ENCODE measurements around the gene AVEN. TPM values are rescaled to one million over a fixed set of nuclear protein-coding genes. Genes with fewer than 3 reads are reported as not detected.

Gene AVEN
- total RNA-seq, 3 donors from 2014 or later (not counting 1 experiment from before 2014, with no cell fraction given), result 9.8 to 11.8 (median 9.9) TPM

DNA sequence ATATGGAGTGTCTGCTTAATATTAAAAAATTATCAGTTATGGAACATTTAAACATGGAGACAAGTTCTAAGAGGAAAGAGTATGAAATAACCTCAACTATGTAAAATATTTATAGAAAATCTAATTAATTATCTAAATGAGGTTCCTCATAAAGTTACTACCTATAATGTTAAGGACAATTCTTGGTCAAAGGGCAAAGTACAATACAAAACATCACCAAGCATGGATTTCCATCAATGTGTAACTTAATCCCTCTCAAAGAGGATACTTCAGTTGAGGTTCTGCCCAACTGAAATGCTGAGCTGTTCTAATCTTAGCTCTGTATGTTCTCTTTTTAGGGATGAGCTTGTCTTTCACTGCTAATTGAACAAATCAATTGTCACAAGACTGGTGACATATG is 126.7 kb downstream of the AVEN start:
- H3K36me3 ChIP-seq (ENCODE audit: control insufficient read depth, insufficient read depth, low read length), result no peaks in the 10 kb centered on the region
- H3K4me1 Mint-ChIP-seq, result peaks cover 9 to 17% of the 10 kb centered on the region in 2 donors
- TF ChIP-seq, protein P1, sequence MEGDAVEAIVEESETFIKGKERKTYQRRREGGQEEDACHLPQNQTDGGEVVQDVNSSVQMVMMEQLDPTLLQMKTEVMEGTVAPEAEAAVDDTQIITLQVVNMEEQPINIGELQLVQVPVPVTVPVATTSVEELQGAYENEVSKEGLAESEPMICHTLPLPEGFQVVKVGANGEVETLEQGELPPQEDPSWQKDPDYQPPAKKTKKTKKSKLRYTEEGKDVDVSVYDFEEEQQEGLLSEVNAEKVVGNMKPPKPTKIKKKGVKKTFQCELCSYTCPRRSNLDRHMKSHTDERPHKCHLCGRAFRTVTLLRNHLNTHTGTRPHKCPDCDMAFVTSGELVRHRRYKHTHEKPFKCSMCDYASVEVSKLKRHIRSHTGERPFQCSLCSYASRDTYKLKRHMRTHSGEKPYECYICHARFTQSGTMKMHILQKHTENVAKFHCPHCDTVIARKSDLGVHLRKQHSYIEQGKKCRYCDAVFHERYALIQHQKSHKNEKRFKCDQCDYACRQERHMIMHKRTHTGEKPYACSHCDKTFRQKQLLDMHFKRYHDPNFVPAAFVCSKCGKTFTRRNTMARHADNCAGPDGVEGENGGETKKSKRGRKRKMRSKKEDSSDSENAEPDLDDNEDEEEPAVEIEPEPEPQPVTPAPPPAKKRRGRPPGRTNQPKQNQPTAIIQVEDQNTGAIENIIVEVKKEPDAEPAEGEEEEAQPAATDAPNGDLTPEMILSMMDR (IDR thresholded peaks at IDR 0.05), result no peak
- no peak overlapping the region for H3K27ac ChIP-seq (ENCODE audit: low read length)
- DNase-seq, result no peak
- H3K27ac Mint-ChIP-seq, result no peak overlapping the region
- H3K36me3 Mint-ChIP-seq, result no peaks in the 10 kb centered on the region
- ATAC-seq, result no peak
- no peaks in the 10 kb centered on the region for H3K4me1 ChIP-seq (ENCODE audit: control insufficient read depth, insufficient read depth, low read length)
- H3K27me3 Mint-ChIP-seq (ENCODE audit: low read depth in 2 of 2), result no peaks in the 10 kb centered on the region
- no peaks in the 10 kb centered on the region for H3K9me3 Mint-ChIP-seq
- intact Hi-C loops (cut with micrococcal nuclease), result no loop called here
- H3K9me3 ChIP-seq (ENCODE audit: control insufficient read depth, insufficient read depth, low read length), result no peaks in the 10 kb centered on the region
- no peak overlapping the region for H3K4me3 ChIP-seq (ENCODE audit: low read length)
- no peaks in the 10 kb centered on the region for H3K27me3 ChIP-seq (ENCODE audit: control insufficient read depth, insufficient read depth, low read length)
- no peak overlapping the region for H3K4me3 Mint-ChIP-seq

DNA sequence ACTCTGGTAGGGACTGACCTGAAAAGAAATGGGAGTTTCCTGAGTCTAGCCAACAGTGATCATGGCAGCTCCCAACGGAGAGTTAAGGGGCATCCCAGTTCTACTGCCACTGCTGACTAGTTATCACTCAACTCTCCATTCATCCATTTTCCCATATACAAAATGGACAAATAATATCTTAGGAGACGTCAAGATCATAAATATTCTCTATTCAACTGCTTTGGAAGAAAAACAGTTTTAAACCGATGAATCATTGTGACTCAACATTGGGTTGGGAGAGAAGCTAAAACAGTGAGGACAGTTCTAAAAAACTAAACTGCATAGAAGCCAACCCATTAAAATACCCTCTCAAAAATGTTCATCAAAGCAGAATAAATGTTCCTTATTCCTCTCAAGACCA is 128.3 kb downstream of the AVEN start:
- Histone ChIP-seq H3K4me3 (ENCODE audit: low read length) (no peak overlapping the region), H3K27me3 (ENCODE audit: control insufficient read depth, insufficient read depth, low read length) (no peaks in the 10 kb centered on the region), H3K9me3 (ENCODE audit: control insufficient read depth, insufficient read depth, low read length) (no peaks in the 10 kb centered on the region), H3K36me3 (ENCODE audit: control insufficient read depth, insufficient read depth, low read length) (no peaks in the 10 kb centered on the region), H3K27ac (ENCODE audit: low read length) (no peak overlapping the region), H3K4me1 (ENCODE audit: control insufficient read depth, insufficient read depth, low read length) (no peaks in the 10 kb centered on the region)
- peaks cover 9 to 17% of the 10 kb centered on the region in 2 donors for H3K4me1 Mint-ChIP-seq
- intact Hi-C loops (cut with micrococcal nuclease), result no loop called here
- H3K36me3 Mint-ChIP-seq, result no peaks in the 10 kb centered on the region
- no peak overlapping the region for H3K4me3 Mint-ChIP-seq
- H3K27ac Mint-ChIP-seq, result no peak overlapping the region
- no peak for ATAC-seq
- TF ChIP-seq, protein P1 (IDR thresholded peaks at IDR 0.05), result no peak
- no peaks in the 10 kb centered on the region for H3K9me3 Mint-ChIP-seq
- WGBS (ENCODE audit: insufficient coverage), result 89% methylated on average over 3 of the region's 3 CpGs
- H3K27me3 Mint-ChIP-seq (ENCODE audit: low read depth in 2 of 2), result no peaks in the 10 kb centered on the region
- DNase-seq, result no peak

DNA sequence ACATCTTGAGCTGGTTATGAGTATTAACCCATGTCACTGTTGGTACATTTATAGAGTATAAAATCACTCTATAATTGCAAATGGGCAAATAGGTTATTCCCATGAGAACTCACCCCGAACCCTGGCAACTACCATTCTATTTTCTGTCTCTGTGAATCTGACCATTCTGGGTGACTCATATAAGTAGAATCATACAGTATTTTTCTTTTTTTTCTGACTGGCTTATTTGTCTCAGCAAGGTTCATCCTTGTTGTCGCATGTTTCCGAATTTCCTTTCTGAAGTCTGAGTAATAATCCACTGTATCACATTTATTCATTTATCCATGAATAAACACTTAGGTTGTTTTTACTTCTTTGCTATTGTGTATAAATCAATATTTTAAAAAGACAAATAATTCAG is 130.6 kb downstream of the AVEN start:
- intact Hi-C loops (cut with micrococcal nuclease), result no loop called here
- 86% methylated on average over 1 of the region's 3 CpGs for WGBS (ENCODE audit: insufficient coverage)
- no peaks in the 10 kb centered on the region for H3K27me3 ChIP-seq (ENCODE audit: control insufficient read depth, insufficient read depth, low read length)

DNA sequence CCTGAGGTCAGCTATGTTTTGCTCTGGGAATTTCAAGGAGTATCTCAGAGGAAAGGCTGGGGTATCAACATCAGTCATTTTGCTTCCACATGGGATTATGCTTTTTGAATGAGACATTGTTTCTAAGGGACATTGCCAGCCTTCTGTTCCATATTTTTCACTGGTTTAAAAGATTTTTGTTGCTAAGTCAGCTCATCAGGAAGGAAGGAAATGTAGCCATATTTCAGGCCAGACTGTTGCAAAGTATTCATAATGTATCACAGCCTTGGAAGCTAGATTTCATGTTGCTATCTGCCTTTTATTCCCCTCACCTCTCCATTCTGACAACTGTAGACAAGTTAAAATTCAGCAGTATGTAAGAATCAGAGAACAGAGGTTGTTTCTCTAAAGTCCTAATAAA is 131.7 kb downstream of the AVEN start:
- H3K27ac ChIP-seq (ENCODE audit: low read length), result no peak overlapping the region
- no peak overlapping the region for H3K27ac Mint-ChIP-seq
- DNase-seq (no peak), ATAC-seq (no peak)
- no peaks in the 10 kb centered on the region for H3K4me1 ChIP-seq (ENCODE audit: control insufficient read depth, insufficient read depth, low read length)
- H3K9me3 Mint-ChIP-seq, result no peaks in the 10 kb centered on the region
- H3K4me3 Mint-ChIP-seq, result no peak overlapping the region
- no peaks in the 10 kb centered on the region for H3K36me3 ChIP-seq (ENCODE audit: control insufficient read depth, insufficient read depth, low read length)
- H3K9me3 ChIP-seq (ENCODE audit: control insufficient read depth, insufficient read depth, low read length), result no peaks in the 10 kb centered on the region
- H3K4me3 ChIP-seq (ENCODE audit: low read length), result no peak overlapping the region
- no peaks in the 10 kb centered on the region for H3K27me3 ChIP-seq (ENCODE audit: control insufficient read depth, insufficient read depth, low read length)
- TF ChIP-seq, protein P1 (IDR thresholded peaks at IDR 0.05), result no peak
- peaks cover 9 to 16% of the 10 kb centered on the region in 2 donors for H3K4me1 Mint-ChIP-seq
- no peaks in the 10 kb centered on the region for H3K36me3 Mint-ChIP-seq
- no peaks in the 10 kb centered on the region for H3K27me3 Mint-ChIP-seq (ENCODE audit: low read depth in 2 of 2)
- intact Hi-C loops (cut with micrococcal nuclease), result no loop called here

More for the DNA sequence above, 130.6 kb downstream of the AVEN start:
- Mint-ChIP-seq H3K36me3 (no peaks in the 10 kb centered on the region), H3K4me3 (no peak overlapping the region), H3K27me3 (ENCODE audit: low read depth in 2 of 2) (no peaks in the 10 kb centered on the region), H3K4me1 (peaks cover 9% of the 10 kb centered on the region in 2 donors), H3K9me3 (no peaks in the 10 kb centered on the region), H3K27ac (no peak overlapping the region)
- no peak for DNase-seq
- Histone ChIP-seq H3K9me3 (ENCODE audit: control insufficient read depth, insufficient read depth, low read length) (no peaks in the 10 kb centered on the region), H3K27ac (ENCODE audit: low read length) (no peak overlapping the region), H3K36me3 (ENCODE audit: control insufficient read depth, insufficient read depth, low read length) (no peaks in the 10 kb centered on the region), H3K4me3 (ENCODE audit: low read length) (no peak overlapping the region), H3K4me1 (ENCODE audit: control insufficient read depth, insufficient read depth, low read length) (no peaks in the 10 kb centered on the region)
- ATAC-seq, result no peak
- TF ChIP-seq, protein P1 (IDR thresholded peaks at IDR 0.05), result no peak

Measured in natural killer cell (primary cell).